ENCODE measurements around the gene IL1RAPL1. TPM values are rescaled to one million over a fixed set of nuclear protein-coding genes. Genes with fewer than 3 reads are reported as not detected.

Gene IL1RAPL1
- total RNA-seq, 1 donor from 2014 or later = 0.16 TPM

- no peaks in the 10 kb centered on the region for H3K4me1 ChIP-seq (ENCODE audit: insufficient read depth, low read length)
- no peak overlapping the region for H3K9ac ChIP-seq (ENCODE audit: low read length)
- H3K4me1 Mint-ChIP-seq (ENCODE audit: low read depth, unreplicated experiment) = no peaks in the 10 kb centered on the region
Measured at GRCh38 chrX:29196501-29196900, 609.3 kb downstream of the IL1RAPL1 start.

GRCh38 chrX:29215251-29215650 lies 628.0 kb downstream of the IL1RAPL1 start:
- FAIRE-seq (peak; percentile 59), DNase-seq (ENCODE audit: low read depth) (no peak)
- Histone ChIP-seq H3K36me3 (ENCODE audit: insufficient read depth, low read length) (no peaks in the 10 kb centered on the region), H3K27ac (ENCODE audit: low read depth, low read length) (no peak overlapping the region), H3K27me3 (ENCODE audit: insufficient read depth, low read length) (no peaks in the 10 kb centered on the region), H2AFZ (ENCODE audit: low read depth, low read length) (no peak overlapping the region), H3K79me2 (ENCODE audit: insufficient read depth, low read length) (no peaks in the 10 kb centered on the region), H3K9me3 (ENCODE audit: insufficient read depth, low read depth, low read length) (no peaks in the 10 kb centered on the region), H3K4me1 (ENCODE audit: insufficient read depth, low read length) (no peaks in the 10 kb centered on the region), H3K4me2 (ENCODE audit: low read length) (no peak overlapping the region), H4K20me1 (ENCODE audit: insufficient read depth, low read length) (no peaks in the 10 kb centered on the region), H3K9ac (ENCODE audit: low read length) (no peak overlapping the region), H3K4me3 (ENCODE audit: insufficient read depth, low read depth, low read length) (no peak overlapping the region)
- Mint-ChIP-seq H3K36me3 (ENCODE audit: low read depth, unreplicated experiment) (no peaks in the 10 kb centered on the region), H3K9me3 (ENCODE audit: unreplicated experiment) (no peaks in the 10 kb centered on the region), H3K27ac (ENCODE audit: unreplicated experiment) (no peak overlapping the region), H3K27me3 (ENCODE audit: low read depth, unreplicated experiment) (no peaks in the 10 kb centered on the region), H3K4me3 (ENCODE audit: unreplicated experiment) (no peak overlapping the region), H3K4me1 (ENCODE audit: low read depth, unreplicated experiment) (peaks cover 2% of the 10 kb centered on the region)
- TF ChIP-seq EZH2 (IDR thresholded peaks at IDR 0.05; ENCODE audit: insufficient read depth, low read length) (no peak), CTCF (IDR thresholded peaks at IDR 0.05; ENCODE audit: insufficient read depth, low read depth, low read length) (no peak)

More at GRCh38 chrX:29196501-29196900, 609.3 kb downstream of the IL1RAPL1 start:
- H3K9me3 ChIP-seq (ENCODE audit: insufficient read depth, low read depth, low read length) = no peaks in the 10 kb centered on the region
- Mint-ChIP-seq H3K4me3 (ENCODE audit: unreplicated experiment) (no peak overlapping the region), H3K36me3 (ENCODE audit: low read depth, unreplicated experiment) (no peaks in the 10 kb centered on the region), H3K27me3 (ENCODE audit: low read depth, unreplicated experiment) (no peaks in the 10 kb centered on the region), H3K9me3 (ENCODE audit: unreplicated experiment) (no peaks in the 10 kb centered on the region), H3K27ac (ENCODE audit: unreplicated experiment) (no peak overlapping the region)
- no peaks in the 10 kb centered on the region for H4K20me1 ChIP-seq (ENCODE audit: insufficient read depth, low read length)
- TF ChIP-seq EZH2 (IDR thresholded peaks at IDR 0.05; ENCODE audit: insufficient read depth, low read length) (no peak), CTCF (IDR thresholded peaks at IDR 0.05; ENCODE audit: insufficient read depth, low read depth, low read length) (no peak)
- H3K4me3 ChIP-seq (ENCODE audit: insufficient read depth, low read depth, low read length) = no peak overlapping the region
- no peak overlapping the region for H3K27ac ChIP-seq (ENCODE audit: low read depth, low read length)
- H3K4me2 ChIP-seq (ENCODE audit: low read length) = no peak overlapping the region
- no peaks in the 10 kb centered on the region for H3K27me3 ChIP-seq (ENCODE audit: insufficient read depth, low read length)
- H3K79me2 ChIP-seq (ENCODE audit: insufficient read depth, low read length) = no peaks in the 10 kb centered on the region
- FAIRE-seq (no peak), DNase-seq (ENCODE audit: low read depth) (no peak)
- H3K36me3 ChIP-seq (ENCODE audit: insufficient read depth, low read length) = no peaks in the 10 kb centered on the region
- no peak overlapping the region for H2AFZ ChIP-seq (ENCODE audit: low read depth, low read length)

- H3K27me3 ChIP-seq (ENCODE audit: insufficient read depth, low read length) = no peaks in the 10 kb centered on the region
- no peak overlapping the region for H2AFZ ChIP-seq (ENCODE audit: low read depth, low read length)
- FAIRE-seq (no peak), DNase-seq (ENCODE audit: low read depth) (peak; percentile 25)
- H3K9me3 ChIP-seq (ENCODE audit: insufficient read depth, low read depth, low read length) = no peaks in the 10 kb centered on the region
- H3K9ac ChIP-seq (ENCODE audit: low read length) = no peak overlapping the region
- H3K79me2 ChIP-seq (ENCODE audit: insufficient read depth, low read length) = no peaks in the 10 kb centered on the region
- H3K4me2 ChIP-seq (ENCODE audit: low read length) = no peak overlapping the region
- no peak overlapping the region for H3K4me3 ChIP-seq (ENCODE audit: insufficient read depth, low read depth, low read length)
- Mint-ChIP-seq H3K4me3 (ENCODE audit: unreplicated experiment) (no peak overlapping the region), H3K27ac (ENCODE audit: unreplicated experiment) (no peak overlapping the region), H3K4me1 (ENCODE audit: low read depth, unreplicated experiment) (peaks cover 7% of the 10 kb centered on the region), H3K36me3 (ENCODE audit: low read depth, unreplicated experiment) (no peaks in the 10 kb centered on the region), H3K27me3 (ENCODE audit: low read depth, unreplicated experiment) (peaks cover 3% of the 10 kb centered on the region), H3K9me3 (ENCODE audit: unreplicated experiment) (no peaks in the 10 kb centered on the region)
- H3K27ac ChIP-seq (ENCODE audit: low read depth, low read length) = no peak overlapping the region
- no peaks in the 10 kb centered on the region for H3K4me1 ChIP-seq (ENCODE audit: insufficient read depth, low read length)
- no peaks in the 10 kb centered on the region for H4K20me1 ChIP-seq (ENCODE audit: insufficient read depth, low read length)
- no peaks in the 10 kb centered on the region for H3K36me3 ChIP-seq (ENCODE audit: insufficient read depth, low read length)
- TF ChIP-seq CTCF (IDR thresholded peaks at IDR 0.05; ENCODE audit: insufficient read depth, low read depth, low read length) = no peak
- no peak for TF ChIP-seq EZH2 (IDR thresholded peaks at IDR 0.05; ENCODE audit: insufficient read depth, low read length)
Measured at GRCh38 chrX:29225670-29226069, 638.4 kb downstream of the IL1RAPL1 start.
